PC-3 (cell line): ENCODE measurements around the gene PIAS1. TPM values are rescaled to one million over a fixed set of nuclear protein-coding genes. Genes with fewer than 3 reads are reported as not detected.

Experiments
- ATAC-seq: fragments of 200-7000 bp; cut with Tn5 transposase; 2 replicates; pipeline ENCODE4 v1.9.1; 2020; ENCODE audit warnings: mild to moderate bottlenecking, moderate library complexity
- BruUV-seq: library from RNA; stranded (reverse); fragments of 400-500 nt; replicated peaks from 2 replicates; lab custom pipeline; 2021; lab: Mats Ljungman, UMichigan
- CTCF ChIA-PET: fragments of 300-600 bp; sonication (Branson Sonifier 250); formaldehyde crosslinking; loops from one replicate; lab custom pipeline; 2022; ENCODE audit warnings: antibody characterized with exemption; lab: Charles Lee
- POLR2A ChIA-PET: fragments of 300-600 bp; sonication (Branson Sonifier 250); formaldehyde crosslinking; loops from one replicate; lab custom pipeline; 2022; ENCODE audit warnings: antibody characterized with exemption; ENCODE audit not compliant: unreplicated experiment; lab: Charles Lee
- DNase-seq: peaks from one replicate; pipeline ENCODE4 v3.0.0-alpha.2; 2015
- H2AFZ ChIP-seq: fragments of 300-600 bp; sonication (generic); 2 replicates; pipeline ENCODE4 v1.6.0; 2016; ENCODE audit warnings: antibody characterized with exemption, low read length
- H3F3A ChIP-seq: fragments of 300-600 bp; sonication (generic); one replicate; pipeline ENCODE4 v1.6.0; 2017; ENCODE audit warnings: antibody characterized with exemption, low read length, control low read depth, mild to moderate bottlenecking; ENCODE audit not compliant: unreplicated experiment
- H3K27ac ChIP-seq: fragments of 300-600 bp; sonication (generic); 2 replicates; pipeline ENCODE4 v1.5.1; 2016; ENCODE audit warnings: mild to moderate bottlenecking, low read length
- H3K27me3 ChIP-seq: fragments of 300-600 bp; sonication (generic); 2 replicates; pipeline ENCODE4 v1.6.1; 2016; ENCODE audit warnings: low read length, mixed read lengths
- H3K36me3 ChIP-seq: fragments of 300-600 bp; sonication (generic); 2 replicates; pipeline ENCODE4 v1.6.1; 2016; ENCODE audit warnings: low read depth, mixed run types, low read length, mixed read lengths
- H3K4me1 ChIP-seq: fragments of 300-600 bp; sonication (generic); 2 replicates; pipeline ENCODE4 v1.5.1; 2016; ENCODE audit warnings: low read length; ENCODE audit not compliant: insufficient read depth
- H3K4me2 ChIP-seq: fragments of 300-600 bp; sonication (generic); 2 replicates; pipeline ENCODE4 v1.6.0; 2016; ENCODE audit warnings: low read length
- H3K4me3 ChIP-seq: fragments of 300-600 bp; sonication (generic); 2 replicates; pipeline ENCODE4 v1.5.1; 2016; ENCODE audit warnings: mild to moderate bottlenecking, low read length, mixed read lengths
- H3K79me2 ChIP-seq: fragments of 300-600 bp; sonication (generic); 2 replicates; pipeline ENCODE4 v1.6.1; 2017; ENCODE audit warnings: low read length, mixed read lengths
- H3K9ac ChIP-seq: fragments of 300-600 bp; sonication (generic); 2 replicates; pipeline ENCODE4 v1.6.0; 2016; ENCODE audit warnings: mild to moderate bottlenecking, low read length
- H3K9me2 ChIP-seq: fragments of 300-600 bp; sonication (generic); replicated peaks from 2 replicates; pipeline ENCODE4 v1.6.1; 2016; ENCODE audit warnings: mixed run types, low read length, mixed read lengths
- H3K9me3 ChIP-seq: fragments of 300-600 bp; sonication (generic); 2 replicates; pipeline ENCODE4 v1.6.1; 2016; ENCODE audit warnings: low read length, mixed read lengths
- H4K20me1 ChIP-seq: fragments of 300-600 bp; sonication (generic); 2 replicates; pipeline ENCODE4 v1.6.1; 2016; ENCODE audit warnings: low read length, mixed read lengths
- CTCF ChIP-seq: fragments of 300-600 bp; sonication (generic); conservative IDR thresholded peaks from 2 replicates; pipeline ENCODE4 v1.5.1; 2017; ENCODE audit warnings: antibody characterized with exemption, low read depth, mild to moderate bottlenecking, low read length
- EZH2 ChIP-seq: fragments of 300-600 bp; sonication (generic); IDR thresholded peaks from one replicate; pipeline ENCODE4 v1.6.1; 2017; ENCODE audit warnings: antibody characterized with exemption, mild to moderate bottlenecking, low read length; ENCODE audit not compliant: unreplicated experiment
- EZH2phosphoT487 ChIP-seq: fragments of 300-600 bp; sonication (generic); IDR thresholded peaks from 2 replicates; pipeline ENCODE4 v1.6.1; 2018; ENCODE audit warnings: mild to moderate bottlenecking, antibody characterized with exemption, low read length, borderline replicate concordance
- intact Hi-C: fragments of 100-400 bp; cut with micrococcal nuclease; formaldehyde crosslinking; loops from 2 replicates; pipeline ENCODE4 v1.9.0; 2023
- total RNA-seq: library from RNA; depleted of rRNA; stranded (reverse); fragments of >200 nt; gene quantifications from 2 replicates; pipeline ENCODE4 v1.2.3, GENCODE V29; 2014

The PIAS1 gene
- total RNA-seq, 1 experiment from 2014 or later: 21.9 TPM

- DNase-seq (no peak), ATAC-seq (no peak)
- H3F3A ChIP-seq: no peaks in the 10 kb centered on the region
- H3K27me3 ChIP-seq: no peaks in the 10 kb centered on the region
- H4K20me1 ChIP-seq: no peaks in the 10 kb centered on the region
- H3K4me1 ChIP-seq: no peaks in the 10 kb centered on the region
- peaks cover 27% of the 10 kb centered on the region for H3K36me3 ChIP-seq
- ChIA-PET POLR2A (no interaction called here), CTCF (no interaction called here)
- no peak overlapping the region for H3K27ac ChIP-seq
- H2AFZ ChIP-seq: no peak overlapping the region
- H3K4me2 ChIP-seq: no peak overlapping the region
- intact Hi-C loops: no loop called here
- no peaks in the 10 kb centered on the region for H3K9me3 ChIP-seq
- H3K9me2 ChIP-seq: no peaks in the 10 kb centered on the region
- no peak overlapping the region for H3K4me3 ChIP-seq
- BruUV-seq: no TSS peak
- TF ChIP-seq EZH2: no peak
- no peak for TF ChIP-seq CTCF
- no peak for TF ChIP-seq EZH2phosphoT487
- no peak overlapping the region for H3K9ac ChIP-seq
- H3K79me2 ChIP-seq: no peaks in the 10 kb centered on the region
These were observed 137.4 kb downstream of the PIAS1 start for GRCh38 chr15:68191555-68191954.

- Histone ChIP-seq H3K4me3 (no peak overlapping the region), H2AFZ (no peak overlapping the region), H3K79me2 (no peaks in the 10 kb centered on the region), H3K36me3 (peaks cover 27% of the 10 kb centered on the region), H3K4me1 (no peaks in the 10 kb centered on the region), H3K9me2 (no peaks in the 10 kb centered on the region), H3K4me2 (no peak overlapping the region), H3K27me3 (no peaks in the 10 kb centered on the region), H3K9ac (no peak overlapping the region), H3K27ac (no peak overlapping the region), H3K9me3 (no peaks in the 10 kb centered on the region), H4K20me1 (no peaks in the 10 kb centered on the region), H3F3A (no peaks in the 10 kb centered on the region)
- intact Hi-C loops: no loop called here
- no peak for DNase-seq
- no peak for ATAC-seq
- no TSS peak for BruUV-seq
- POLR2A ChIA-PET: no interaction called here
- no peak for TF ChIP-seq EZH2phosphoT487
- no peak for TF ChIP-seq EZH2
- TF ChIP-seq CTCF: no peak
- CTCF ChIA-PET: no interaction called here
These were observed 138.0 kb downstream of the PIAS1 start for GRCh38 chr15:68192117-68192516.

DNA sequence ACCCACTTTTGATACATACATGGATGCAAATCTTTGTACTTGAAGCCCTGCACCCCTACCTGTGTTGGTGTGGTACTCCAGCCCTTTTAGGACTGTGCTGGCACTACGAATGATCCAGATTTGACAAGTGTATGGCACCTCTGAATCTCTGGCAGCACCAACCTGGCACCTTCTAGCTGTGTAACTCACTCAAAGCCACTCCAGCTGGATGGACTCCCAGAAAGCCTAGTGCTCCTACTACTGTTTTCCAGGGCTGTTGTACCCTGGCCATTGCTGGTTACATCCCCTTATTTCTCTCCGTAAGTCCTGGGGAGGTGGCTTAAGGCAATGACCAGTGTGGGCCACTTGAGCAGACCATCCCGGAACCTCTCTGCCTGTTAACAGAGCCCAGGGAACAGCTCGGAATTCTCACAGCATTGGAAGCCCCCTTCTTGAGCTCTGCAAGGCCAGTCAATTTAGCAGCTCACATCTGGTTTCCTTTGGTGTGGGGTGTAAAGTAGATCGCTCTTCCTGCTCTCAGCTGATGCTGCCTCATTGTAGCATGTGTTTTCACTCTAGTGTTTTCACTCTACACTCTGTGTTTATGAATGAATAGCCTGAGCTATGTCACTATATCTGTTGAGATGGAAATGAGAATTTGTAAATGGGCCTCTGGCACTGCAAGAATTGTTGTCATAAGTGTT is 138.8 kb downstream of the PIAS1 start:
- H3K4me1 ChIP-seq: no peaks in the 10 kb centered on the region
- no peak overlapping the region for H3K4me3 ChIP-seq
- no peaks in the 10 kb centered on the region for H4K20me1 ChIP-seq
- no peaks in the 10 kb centered on the region for H3K9me2 ChIP-seq
- no peaks in the 10 kb centered on the region for H3F3A ChIP-seq
- POLR2A ChIA-PET: no interaction called here
- ATAC-seq (no peak), DNase-seq (no peak)
- H3K36me3 ChIP-seq: peaks cover 20% of the 10 kb centered on the region
- intact Hi-C loops: no loop called here
- H3K9ac ChIP-seq: no peak overlapping the region
- H3K4me2 ChIP-seq: no peak overlapping the region
- CTCF ChIA-PET: no interaction called here
- no peaks in the 10 kb centered on the region for H3K79me2 ChIP-seq
- no TSS peak for BruUV-seq
- H3K27me3 ChIP-seq: no peaks in the 10 kb centered on the region
- no peak overlapping the region for H2AFZ ChIP-seq
- TF ChIP-seq EZH2phosphoT487: no peak
- no peak for TF ChIP-seq CTCF
- no peak for TF ChIP-seq EZH2
- no peak overlapping the region for H3K27ac ChIP-seq
- H3K9me3 ChIP-seq: no peaks in the 10 kb centered on the region
